Right renal cortex interstitium (tissue), 3 donors: Measurements from ENCODE around the gene MKS1. TPM values are rescaled to one million over a fixed set of nuclear protein-coding genes. Genes with fewer than 3 reads are reported as not detected.

Source experiments
- DNase-seq, 3 donors: peaks; one replicate each; pipeline ENCODE4 v3.0.0-alpha.2; 2013; ENCODE audit warnings: low read depth in 3 of 3, low spot score in 2 of 3
- polyA plus RNA-seq, 3 donors: library from polyadenylated mRNA; unstranded; fragments of 120-200 nt; gene quantifications; one replicate each; pipeline ENCODE4 v1.2.1, GENCODE V29; 2013; ENCODE audit not compliant: insufficient read length in 3 of 3

Gene MKS1
- polyA plus RNA-seq, 3 donors: 35.4 to 46.0 (median 39.5) TPM

DNA sequence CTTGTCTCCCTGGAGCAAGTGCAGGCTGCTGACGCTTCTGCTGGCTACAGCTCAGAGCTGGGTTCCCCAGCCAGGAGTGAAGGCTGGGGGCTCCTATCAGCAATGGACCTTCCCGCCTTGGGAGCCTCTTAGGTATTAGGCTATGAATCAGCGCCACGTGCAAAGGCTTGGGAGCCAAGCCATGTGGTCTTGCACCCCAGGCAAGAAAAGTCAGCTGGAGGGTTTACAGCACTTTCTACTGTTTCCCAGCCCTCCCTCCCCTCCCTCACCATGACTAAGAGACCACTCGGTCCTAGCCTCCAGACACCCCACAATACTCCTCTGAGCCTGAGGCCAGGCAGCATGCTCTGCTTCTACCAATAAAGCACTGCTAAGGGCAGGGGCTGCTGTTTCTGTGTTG lies 14.3 kb downstream of the MKS1 start:
- no peak for DNase-seq

DNA sequence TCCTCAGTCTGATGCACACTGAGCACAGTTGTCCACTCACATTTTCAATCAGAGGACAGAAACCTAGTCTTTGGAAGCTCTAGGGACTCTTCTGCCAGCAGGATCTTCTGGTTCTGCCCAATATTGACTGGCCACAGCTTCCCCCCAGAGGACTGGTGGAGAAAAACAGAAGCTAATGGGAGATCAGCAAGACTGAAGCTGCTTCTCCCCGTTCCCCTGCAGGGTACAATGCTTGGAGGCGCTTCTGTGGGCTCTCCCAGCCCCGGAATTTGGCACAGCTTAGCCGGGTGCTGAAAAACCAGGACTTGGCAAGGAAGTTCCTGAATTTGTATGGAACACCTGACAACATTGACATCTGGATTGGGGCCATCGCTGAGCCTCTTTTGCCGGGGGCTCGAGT lies 16.2 kb downstream of the MKS1 start:
- DNase-seq: no peak

- no peak for DNase-seq
Measured at GRCh38 chr17:58200024-58200633, 18.9 kb downstream of the MKS1 start.

- DNase-seq: no peak
Measured at GRCh38 chr17:58196610-58197009, 22.4 kb downstream of the MKS1 start.

GRCh38 chr17:58195518-58196123 lies 23.4 kb downstream of the MKS1 start:
- no peak for DNase-seq

- DNase-seq: no peak
Measured at GRCh38 chr17:58193641-58194255, 25.3 kb downstream of the MKS1 start.

- DNase-seq: no peak
Measured at GRCh38 chr17:58192612-58193011, 26.4 kb downstream of the MKS1 start, which contains the start of gene EPX. Gene EPX (plus strand): TSS chr17:58192726. CDS start chr17:58192847, 121 bp downstream.

GRCh38 chr17:58191241-58191896 lies 27.7 kb downstream of the MKS1 start:
- no peak for DNase-seq

DNA sequence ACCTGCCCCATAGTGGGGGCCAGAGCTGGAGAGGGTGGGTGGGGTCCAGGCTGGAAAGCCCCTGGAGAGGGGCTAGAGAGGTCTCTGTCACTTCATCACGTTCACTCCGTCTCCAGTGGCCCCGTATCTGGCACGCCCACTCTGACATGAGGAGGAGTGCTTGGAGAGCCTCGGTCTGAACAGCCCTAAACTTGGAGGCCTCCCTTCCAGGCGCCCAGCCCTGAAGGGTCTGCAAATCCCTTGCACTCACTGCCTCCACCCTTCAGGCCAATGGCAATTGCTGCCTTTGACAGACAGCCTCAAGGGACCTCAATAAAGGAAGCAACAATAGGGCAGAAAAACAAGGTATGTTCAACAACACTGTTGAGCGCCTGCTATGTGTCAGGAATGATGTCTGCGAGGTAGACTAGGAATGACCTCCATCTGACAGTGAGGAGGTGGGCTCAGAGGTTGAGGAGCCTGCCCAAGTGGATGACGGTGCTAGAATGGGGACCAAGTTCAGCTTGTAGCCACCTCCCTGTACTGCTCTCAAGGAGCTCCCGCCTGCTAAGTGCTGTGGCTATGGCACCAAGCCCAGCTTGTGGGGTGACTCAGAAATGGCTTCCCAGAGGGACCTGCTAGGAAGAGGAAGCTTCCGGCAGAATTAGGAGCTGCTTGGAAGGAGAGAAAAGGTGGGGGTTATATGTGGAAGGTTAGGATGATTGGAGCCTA lies 29.5 kb downstream of the MKS1 start:
- no peak for DNase-seq

DNA sequence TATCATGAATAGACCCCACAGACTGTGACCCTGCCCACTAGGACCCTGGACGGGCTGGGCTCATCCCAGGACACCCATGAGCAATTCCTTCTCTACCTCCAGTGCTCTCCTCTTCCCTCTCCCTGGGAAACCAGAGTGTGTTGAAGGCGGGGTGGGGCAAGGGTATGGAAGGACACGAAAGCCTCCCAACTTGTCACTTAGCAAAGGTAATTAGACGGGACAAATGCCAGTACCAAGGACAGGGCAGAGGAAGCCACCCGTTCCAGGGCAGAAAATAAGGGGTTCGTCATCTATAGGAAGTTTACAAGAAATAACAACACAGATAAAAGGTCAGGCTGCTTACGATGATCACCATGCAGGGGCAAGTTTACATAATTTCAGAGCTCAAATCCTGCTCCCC lies 31.4 kb downstream of the MKS1 start:
- no peak for DNase-seq

GRCh38 chr17:58187063-58187462 lies 32.0 kb downstream of the MKS1 start:
- no peak for DNase-seq

GRCh38 chr17:58186591-58186990 lies 32.5 kb downstream of the MKS1 start:
- DNase-seq: no peak

DNA sequence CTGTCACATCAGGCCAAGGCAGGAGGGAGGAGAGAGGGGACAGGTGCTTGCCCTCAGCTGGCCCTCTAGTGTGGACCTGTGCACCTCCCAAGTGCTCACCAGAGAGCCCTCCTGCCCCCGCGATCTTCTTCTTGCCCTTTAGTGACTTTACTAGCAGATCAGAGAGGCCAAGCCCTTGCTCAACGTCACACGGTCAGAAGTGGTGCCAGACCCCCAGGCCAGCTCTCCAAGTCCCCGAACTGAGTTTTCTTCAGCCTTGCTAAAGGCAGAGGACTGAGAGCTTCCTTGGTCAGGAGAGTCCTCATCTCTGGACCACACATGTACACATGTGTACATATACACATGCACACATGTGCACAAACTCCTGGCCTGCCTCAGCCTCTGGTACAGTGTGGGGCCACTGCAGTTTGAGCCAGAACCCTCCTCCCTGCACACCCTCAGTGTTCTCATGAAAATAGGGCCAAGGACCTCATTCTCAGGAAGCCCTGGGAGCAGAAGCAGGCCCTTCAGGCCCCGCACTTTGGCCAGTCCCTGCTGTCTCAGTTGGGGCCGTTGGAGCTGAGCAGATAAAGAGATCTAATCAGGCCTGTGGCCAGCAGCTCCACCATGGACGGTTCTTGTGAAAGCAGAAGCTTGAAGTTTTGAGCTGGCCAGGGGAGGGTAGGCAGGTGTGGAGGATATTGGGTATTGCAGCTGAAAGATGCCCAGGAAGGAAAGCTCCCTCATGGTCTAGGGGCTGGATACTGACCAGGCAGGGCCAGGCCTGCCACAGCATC lies 33.9 kb downstream of the MKS1 start:
- DNase-seq: no peak

DNA sequence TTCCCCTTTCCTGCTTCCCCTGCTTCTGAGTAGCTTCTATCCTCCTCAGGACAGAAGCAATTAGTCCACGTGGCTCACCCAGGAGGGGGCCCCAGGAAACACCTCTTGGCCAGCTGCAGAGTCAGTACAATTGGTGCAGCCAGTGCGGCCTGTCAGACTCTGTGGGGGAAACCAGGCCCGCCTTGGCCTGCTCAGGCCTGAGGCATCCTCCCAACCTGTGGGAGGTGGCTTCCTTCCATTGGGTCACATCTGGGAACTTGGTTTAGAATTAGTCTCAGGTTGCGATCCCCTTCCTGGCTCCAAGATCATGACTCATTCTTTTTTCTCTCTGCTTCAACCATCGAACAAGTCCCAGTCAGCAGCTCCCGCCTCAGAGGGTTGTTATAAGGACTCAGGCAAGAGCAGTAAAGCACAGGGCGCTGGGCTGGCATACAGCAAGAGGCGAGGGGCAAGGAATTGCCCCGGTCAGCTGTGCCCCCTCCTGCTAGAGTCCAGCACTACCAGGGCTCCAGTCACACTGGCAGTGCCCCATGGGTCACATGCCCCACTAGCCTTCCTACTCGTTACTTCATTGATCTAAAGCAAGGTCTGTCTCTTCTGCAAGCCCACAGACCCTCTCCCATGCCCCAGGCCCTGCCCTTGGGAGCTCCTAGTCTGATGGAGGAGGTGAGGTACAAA lies 34.6 kb downstream of the MKS1 start:
- no peak for DNase-seq

- no peak for DNase-seq
Measured at GRCh38 chr17:58183514-58183913, 35.5 kb downstream of the MKS1 start.

DNA sequence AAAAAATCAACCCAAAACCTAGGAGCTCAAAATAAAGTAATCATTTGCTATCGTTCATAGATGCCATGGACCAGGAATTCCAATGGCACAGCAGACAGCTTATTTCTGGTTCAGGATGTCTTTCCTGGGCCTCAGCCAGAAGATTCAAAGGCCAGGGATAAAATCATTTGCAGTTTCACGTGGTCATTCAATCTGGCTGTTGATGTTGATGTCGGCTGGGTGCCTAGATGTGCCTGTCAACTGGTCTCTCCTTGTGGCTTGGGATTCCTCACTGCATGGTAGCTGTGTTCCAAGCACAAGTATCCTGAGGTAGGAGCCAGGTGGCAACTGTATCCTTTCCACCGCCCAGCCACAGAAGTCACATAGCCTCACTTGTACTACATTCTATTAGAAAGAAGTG lies 37.3 kb downstream of the MKS1 start:
- no peak for DNase-seq

GRCh38 chr17:58176200-58176599 lies 42.9 kb downstream of the MKS1 start:
- DNase-seq: no peak

GRCh38 chr17:58174871-58175270 lies 44.2 kb downstream of the MKS1 start:
- no peak for DNase-seq

DNA sequence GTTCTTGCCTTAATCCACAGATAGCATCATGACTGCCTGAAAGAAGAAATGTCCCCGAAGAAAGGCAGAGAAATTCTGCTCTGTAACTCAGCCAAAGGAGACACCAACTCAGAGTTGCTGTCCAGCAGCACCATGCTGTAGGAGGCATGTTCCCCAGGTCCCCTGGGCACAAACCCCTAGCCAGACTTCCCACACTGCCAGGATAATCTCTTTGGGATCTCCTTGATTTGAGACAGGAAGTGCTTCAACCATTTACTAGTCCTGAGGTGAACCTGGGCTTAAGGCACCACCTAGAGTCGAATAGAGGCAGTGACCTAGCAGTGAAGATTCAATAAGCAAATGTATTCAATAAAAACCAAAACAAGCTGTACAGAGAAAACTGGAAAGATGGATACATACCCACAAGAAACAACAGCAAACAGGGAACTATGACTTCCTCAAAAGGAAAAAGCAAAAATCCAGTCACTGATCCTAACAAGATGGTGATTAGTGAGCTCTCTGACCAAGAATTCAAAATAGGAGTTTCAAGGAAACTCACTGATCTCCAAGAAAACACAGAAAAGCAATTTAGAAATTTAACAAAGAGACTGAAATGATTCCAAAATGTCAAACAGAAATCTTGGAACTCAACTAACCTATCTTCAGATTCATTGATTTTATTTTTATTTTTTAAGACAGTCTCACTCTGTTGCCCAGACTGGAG lies 46.5 kb downstream of the MKS1 start:
- DNase-seq: no peak
